ENCODE data around the gene NOXA1.
A peak's percentile ranks its signal among the peaks of the same experiment; 100 is the strongest.

Gene NOXA1

DNA sequence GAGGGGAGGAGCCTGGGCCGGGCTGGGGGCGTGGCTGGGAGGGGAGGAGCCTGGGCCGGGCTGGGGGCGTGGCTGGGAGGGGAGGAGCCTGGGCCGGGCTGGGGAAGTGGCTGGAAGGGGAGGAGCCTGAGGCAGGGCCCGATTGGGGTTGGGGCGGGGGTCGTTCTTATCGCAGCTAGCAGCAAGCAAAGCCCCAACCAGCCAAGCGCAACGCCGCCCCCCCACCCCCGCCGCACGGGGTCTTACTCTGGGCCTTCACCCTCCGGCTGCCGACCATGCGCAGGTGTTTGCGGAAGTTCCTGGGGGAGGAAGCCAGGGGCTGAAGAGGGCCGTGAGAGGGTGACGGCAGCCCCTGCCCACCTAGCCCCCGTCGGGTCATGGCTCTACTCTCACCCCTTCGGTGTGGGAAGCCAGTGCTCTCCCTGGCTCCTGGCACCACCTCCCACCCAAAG lies 31.0 kb downstream of the NOXA1 start:
- no peak for DNase-seq (ENCODE audit: low read depth)

DNA sequence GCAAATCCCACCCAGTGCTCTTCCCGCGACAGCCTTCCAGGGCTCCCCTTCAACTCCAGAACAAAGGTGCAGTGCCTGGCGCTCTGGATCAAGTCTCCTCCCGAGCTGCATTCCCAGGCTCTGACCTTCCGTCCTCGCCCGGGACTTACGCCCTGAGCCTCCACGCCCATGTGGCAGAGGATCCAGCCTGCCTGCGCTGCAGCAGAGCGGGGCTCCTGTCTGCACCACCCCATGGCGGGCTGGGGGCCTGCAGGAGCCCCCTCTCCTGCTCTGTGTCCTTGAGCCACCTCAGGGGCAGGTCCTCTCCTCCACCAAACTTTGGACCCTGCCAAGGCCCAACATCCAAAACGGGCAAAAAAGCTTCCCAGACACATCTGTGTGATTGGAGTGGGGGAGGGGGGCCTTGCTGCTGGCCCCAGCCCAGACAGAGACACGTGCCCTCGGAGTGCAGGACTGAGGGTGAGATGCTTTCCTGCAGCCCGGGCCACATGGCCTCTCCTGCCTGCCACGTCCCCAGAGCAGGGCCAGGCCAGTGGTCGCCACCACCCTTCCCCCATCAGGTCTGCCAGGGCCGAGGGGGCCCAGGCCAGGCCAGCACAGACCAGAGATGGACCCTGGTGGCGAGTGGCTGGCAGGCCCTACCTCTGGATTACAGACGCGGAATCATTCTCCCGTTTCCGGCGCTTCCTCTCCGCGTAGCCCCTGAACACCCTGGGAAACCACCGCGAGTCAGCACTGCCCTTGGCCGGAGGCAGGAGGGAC lies 31.6 kb downstream of the NOXA1 start:
- DNase-seq (ENCODE audit: low read depth): no peak

DNA sequence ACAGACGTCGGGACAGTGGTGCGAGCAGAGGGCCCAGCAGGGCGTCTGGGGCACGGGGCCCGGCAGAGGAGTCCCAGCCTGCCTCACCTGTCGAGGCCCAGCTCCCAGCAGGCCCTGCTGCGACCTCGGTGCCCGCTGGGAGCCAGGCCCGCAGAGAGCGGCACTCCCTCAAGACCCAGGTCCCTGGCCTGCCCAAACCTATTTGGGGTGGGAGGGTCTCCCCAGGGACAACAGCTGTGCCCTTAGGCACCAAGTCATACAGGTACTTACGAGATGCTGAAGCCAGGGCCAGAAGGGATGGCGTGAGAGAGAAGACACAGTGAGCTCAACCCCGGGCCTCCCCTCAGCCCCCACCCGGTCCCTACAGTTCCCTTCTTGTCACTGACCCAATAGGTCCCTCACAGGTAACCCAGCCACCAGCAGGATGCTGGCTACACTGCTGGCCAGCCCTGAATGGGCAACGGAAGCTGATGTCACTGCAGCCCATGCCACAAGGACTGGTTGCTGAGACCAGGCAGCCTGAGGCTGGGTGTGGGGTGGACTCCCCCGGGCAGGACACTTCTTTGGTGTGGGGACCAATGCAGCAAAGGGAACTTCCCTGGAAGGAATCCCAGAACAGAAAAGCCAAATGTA lies 32.3 kb downstream of the NOXA1 start:
- DNase-seq (ENCODE audit: low read depth): no peak

DNA sequence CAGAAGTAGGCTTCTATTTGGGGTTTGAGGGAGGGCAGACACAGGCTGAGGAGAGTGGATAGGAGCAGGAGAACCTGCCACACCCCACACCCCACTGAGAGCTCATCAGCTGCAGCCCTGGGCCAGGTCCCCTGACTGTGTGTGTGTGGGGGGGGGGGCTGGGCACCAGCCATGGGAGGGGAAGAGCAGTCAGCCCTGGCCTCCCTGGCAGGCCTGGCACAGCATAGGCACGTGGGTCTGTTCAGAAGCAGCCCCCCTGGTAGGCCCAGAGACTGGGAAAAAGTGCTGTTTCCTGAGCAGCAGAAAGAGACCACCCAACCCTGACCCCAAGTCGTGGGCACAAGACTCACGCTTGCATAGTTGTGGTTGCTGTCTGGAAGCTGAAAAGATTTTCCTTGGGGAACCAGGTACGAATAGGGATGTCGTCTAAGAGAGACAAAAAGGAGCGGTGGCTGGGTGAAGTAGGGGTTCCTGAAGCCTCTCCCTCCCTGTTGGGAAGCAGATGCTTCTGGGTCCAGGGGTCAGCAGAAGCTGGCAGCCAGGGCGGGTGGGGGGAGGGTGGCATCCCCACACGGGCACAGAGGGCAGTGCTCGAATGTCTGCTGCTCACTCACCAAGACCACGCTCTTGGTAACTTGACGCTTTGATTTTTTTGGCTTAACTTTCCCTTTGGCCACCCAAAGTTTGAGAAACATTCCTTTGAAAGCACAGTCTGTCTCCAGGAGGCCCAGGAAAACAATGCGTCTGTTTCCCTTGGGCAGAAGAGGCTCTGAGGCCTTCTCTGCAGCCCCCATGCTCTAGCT lies 33.1 kb downstream of the NOXA1 start:
- DNase-seq (ENCODE audit: low read depth): no peak

DNA sequence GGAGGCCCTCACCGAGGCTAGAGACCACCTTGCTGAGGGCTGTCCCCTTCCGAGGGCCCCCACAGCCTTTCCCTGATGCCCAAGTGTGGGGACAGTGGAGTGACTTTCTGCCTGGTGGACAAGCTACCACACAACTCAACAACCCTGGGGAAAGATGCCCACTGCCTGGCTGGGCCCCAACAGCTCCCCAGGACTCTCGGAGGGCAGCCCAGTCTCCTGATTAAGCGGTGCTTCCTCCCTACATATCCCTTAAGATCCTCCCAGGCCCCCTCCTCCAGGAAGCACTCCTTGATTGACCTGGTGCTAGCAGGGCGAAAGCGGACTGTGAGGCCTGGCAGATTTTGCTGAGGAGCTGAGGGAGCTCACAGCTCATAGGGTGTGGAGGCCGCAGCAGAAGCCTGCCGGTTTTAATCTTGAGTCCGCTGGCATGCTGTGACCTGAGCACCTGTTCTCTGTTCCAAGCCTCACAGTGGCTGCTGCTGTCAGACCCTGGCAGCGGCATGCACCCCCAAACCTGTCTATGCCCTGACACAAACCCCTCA lies 33.7 kb downstream of the NOXA1 start:
- DNase-seq (ENCODE audit: low read depth): no peak

DNA sequence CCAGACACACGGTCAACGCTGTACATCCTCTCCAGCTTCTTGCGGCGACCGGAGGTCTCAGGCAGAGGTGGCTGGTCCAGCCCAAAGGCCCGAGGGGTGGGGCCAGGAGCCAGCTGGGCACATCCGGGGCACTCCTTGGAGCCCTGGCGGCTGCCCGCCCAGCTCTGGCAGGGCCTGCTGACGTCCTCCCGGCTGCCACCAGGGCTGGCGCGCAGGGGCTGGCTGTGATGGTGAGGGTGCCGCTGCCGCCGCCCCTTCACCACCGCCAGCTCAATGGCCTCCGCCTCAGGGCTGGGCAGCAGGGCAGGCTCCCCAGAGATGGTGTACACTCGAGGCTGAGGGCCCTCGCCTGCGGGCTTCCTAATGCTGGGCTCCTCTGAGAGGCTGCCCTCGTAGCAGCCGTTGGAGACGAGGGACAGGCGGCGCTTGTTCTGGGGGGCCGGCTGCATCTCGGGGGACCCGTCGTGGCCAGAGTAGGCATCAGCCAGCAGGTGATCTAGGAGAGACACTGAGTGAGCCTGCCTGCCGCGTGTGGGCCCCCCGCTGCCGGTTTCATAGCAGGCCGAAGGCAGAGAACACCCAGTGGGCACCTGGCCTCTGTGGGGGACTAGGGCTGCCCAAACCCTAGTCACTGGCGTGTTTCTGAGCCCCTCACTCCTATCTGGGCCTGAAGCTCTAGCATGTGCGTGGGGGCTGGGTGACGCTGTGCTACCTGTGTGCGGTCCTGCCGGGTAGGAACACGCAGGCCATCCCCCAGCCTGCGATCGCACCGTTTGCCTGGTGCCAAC lies 34.4 kb downstream of the NOXA1 start:
- no peak for DNase-seq (ENCODE audit: low read depth)

DNA sequence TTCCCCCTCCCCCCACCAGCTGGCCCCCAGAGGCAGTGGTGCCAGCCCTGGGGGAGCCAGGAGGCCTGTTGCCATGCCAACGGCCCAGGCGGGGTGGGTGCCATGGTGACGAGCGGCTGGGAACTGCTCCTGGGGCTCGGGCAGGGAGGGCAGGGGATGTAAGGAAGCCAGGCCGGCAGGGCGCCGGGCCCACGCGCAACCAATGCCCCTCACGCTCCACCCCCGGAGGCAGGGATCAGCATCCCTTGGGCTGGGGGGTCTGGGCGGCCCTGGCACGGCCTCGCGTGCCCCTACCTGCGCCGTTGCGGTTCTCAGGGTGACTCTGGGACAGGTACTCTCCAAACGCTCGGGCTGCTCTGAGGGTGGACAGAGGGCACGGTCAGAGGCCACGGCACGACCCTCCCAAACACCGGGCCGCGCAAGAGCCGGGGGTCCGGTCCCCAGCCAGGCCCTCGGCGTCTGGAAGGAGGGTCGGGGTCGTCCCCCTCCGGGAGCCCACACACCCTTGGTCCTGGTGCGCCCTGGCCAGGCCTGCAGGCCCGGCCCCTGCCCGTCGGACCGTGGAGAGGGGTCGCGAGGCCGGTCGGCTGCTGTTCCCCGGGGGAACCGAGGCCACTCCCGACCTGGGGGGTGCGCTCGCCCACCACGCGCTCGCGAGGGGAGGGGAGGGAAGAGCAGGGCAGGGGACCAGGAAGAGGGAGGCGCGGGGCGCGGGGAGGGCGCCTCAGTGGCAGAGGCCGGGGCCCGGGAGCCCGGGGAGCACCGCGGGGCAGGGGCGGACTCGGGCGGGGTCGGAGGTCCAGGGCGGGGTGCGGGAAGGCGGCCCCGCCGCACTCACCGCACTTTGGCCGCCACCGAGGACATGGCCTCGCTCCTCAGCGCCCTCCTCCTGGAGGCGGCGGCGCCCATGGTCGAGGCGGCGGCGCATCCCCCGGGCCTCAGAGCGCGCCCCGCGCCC lies 35.3 kb downstream of the NOXA1 start:
- DNase-seq (ENCODE audit: low read depth): peak; percentile 46

DNA sequence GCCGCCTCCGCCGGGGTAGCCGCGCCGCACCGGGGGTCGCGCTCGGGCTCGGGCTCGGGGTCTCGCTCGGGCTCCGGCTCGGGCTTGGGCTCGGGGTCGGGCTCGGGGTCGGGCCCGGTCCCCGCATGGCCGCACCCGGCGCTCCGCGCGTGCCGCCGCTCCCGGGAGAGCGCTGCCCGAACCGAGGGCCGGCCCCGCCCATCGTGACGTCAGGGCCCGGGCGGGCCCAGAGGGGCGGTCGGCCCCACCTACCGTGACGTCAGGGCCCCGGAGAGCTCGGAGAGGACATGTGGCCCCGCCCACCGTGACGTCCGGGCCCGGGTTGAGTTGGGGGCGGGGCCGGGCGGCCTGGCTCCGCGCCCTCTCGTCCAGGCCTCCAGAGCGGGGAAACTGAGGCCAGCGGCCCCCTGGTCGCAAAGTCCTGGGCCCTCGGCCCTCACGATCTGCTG lies 36.0 kb downstream of the NOXA1 start, which contains the start of gene NSMF:
Gene NSMF, minus strand, starts transcription at position 183 of the 449 bp plus-strand sequence. CDS start 232 bp downstream, outside the sequence.
- peak; percentile 94 for DNase-seq (ENCODE audit: low read depth)

DNA sequence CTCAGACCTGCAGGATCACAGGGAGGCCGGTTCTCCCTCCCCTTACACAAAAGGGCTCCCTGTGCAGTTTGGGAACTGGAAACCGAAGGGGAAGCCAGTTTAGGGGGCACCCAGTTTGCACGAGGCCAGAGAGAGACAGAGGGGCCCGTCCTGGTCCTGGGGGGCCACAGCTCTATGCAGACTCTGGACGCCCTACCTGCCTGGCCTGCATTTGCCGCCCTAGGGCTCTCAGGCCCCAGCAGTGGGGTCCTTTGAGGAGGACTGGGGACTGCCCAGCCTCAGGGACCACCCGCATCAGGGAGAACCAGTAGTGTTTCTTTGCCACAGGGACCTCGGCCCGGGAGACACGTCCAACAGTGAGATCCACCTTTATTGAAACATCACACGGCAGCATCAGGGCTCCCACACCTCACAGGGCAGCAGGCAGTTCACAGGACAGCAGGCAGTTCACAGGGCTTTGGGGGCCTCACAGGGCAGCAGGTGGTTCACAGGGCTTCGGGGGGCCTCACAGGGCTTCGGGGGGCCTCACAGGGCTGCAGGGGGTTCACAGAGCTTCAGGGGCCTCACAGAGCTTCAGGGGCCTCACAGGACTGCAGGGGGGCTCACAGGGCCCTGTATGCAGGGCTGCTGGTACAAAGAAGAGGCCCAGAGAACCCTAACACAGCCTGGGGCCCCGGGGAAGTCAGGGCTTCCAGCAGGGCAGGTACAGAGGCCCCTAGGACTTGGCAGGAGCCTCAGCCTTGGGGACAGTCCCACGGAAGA lies 36.6 kb downstream of the NOXA1 start:
- DNase-seq (ENCODE audit: low read depth): no peak

DNA sequence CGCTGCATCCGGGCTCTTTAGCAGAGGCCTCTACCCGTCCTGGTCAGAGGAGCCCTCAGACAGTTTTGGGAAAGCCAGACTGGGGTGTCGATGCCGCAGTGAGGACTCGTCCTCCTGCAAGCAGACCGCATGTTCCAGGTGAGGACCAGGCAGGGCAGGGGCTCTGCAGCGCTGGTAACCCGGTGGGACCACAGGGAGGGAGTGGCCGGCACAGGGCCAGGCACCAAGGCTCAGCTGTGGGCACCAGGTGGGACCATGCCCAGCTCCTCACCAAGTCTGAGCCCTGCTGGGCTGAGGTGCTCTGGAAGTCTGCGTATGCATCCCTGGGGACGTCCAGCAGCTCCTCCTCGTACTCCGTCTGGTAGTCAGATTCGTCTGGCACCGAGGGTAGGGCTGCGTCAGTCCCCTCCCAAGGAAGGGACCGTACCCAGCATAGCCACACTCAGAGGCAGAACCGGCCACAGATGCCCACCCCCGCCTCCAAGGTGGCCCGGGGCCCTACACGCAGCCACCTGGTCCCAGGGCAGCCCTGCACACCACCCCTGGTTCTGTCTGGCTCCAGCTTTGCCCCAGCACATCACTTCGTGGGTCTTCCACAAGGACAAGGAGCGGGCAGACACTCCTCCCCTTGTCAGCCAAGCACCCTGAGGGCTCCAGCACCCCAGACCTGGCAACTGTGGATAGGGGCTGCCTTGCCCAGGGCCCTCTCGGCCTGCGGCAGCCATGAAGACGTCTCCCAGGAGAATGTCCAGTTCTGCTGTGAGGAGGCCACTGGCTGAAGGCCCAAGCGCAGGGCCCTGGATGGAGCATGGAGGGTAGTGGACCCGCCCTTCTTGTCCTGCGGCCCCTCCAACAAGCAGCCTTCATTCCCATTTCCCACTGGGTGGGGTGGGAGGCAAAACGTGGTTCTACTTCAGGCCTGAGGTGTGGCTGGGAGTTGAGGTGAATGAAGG lies 37.4 kb downstream of the NOXA1 start:
- no peak for DNase-seq (ENCODE audit: low read depth)

DNA sequence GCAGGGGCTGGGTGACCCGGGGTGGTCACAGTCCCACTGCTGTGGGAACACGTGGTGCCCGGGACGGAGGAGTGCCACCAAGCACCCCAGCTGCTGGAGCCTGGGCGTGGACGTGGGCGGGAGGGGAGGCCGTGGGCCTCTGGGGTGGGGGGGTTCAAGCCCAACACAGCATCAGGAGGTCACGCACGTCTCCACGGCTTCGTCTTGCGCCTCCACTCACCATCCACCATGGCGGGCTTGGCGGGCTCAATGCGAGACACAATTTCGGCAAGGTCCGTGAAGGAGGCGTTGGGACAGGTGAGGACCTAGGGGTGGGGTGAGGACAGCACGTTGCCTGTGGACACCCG lies 38.1 kb downstream of the NOXA1 start:
- DNase-seq (ENCODE audit: low read depth): no peak

DNA sequence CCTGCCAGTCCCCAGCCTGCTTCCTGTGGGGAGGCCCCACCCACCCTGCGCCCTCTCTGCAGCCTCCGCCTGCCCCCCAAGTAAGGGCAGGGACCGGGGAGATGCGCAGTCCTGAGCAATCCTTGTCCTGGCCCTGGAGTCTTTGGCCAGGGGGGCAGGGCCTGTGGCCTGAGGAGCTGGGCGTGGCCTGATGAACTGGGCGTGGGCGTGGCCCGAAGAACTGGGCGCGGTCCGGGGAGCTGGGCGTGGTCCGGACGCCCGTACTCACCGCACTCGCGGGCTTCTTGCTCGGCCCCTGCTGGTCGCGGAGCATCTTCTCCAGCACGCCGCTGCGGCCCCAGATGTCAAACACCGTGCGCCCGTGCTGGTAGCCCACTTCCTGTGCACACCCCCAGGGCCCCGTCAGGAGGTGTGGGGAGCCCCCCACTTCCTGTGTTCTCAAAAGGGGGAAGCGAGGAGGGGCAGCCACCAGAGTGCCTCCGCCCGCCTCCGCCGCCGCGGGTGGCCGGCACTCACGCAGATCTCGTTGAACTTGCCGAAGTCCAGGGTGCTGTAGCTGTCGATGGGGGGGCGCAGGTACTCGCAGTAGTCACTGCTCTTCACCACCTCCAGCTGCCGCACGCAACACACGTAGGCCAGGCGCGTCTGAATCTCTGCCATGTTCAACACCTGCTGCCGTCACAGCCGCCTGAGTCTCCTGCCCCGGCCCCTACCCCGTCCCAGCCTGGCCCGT lies 38.6 kb downstream of the NOXA1 start:
- DNase-seq (ENCODE audit: low read depth): peak; percentile 30

DNA sequence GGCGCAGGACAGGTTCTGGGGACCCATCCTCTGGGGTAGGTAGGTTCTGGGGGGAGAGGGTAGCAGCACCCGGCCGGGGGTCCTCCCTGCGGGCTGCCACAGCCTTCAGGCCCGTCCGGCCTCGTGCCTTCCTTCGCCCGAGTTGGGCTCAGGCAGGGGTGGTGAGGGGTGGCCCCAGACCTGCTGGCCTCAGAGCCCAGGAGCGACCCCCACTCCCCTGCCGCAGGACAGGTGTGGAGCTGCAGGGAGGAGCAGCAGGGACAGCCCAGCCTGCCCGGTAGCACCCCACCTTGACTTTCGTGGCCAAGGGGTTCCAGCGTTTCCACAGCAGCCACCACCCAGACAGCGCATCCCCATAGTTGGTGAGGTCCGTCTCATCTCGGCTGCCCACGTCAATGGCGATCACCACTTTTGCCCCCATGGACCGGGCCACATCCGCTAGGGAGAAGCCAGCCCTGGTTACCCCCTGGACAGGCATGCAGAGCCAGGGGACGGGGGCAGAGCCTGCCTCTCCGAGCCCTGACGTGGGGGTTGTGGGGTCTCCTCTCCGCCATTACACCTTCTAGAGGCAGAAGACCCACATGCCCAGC lies 39.3 kb downstream of the NOXA1 start:
- DNase-seq (ENCODE audit: low read depth): no peak

DNA sequence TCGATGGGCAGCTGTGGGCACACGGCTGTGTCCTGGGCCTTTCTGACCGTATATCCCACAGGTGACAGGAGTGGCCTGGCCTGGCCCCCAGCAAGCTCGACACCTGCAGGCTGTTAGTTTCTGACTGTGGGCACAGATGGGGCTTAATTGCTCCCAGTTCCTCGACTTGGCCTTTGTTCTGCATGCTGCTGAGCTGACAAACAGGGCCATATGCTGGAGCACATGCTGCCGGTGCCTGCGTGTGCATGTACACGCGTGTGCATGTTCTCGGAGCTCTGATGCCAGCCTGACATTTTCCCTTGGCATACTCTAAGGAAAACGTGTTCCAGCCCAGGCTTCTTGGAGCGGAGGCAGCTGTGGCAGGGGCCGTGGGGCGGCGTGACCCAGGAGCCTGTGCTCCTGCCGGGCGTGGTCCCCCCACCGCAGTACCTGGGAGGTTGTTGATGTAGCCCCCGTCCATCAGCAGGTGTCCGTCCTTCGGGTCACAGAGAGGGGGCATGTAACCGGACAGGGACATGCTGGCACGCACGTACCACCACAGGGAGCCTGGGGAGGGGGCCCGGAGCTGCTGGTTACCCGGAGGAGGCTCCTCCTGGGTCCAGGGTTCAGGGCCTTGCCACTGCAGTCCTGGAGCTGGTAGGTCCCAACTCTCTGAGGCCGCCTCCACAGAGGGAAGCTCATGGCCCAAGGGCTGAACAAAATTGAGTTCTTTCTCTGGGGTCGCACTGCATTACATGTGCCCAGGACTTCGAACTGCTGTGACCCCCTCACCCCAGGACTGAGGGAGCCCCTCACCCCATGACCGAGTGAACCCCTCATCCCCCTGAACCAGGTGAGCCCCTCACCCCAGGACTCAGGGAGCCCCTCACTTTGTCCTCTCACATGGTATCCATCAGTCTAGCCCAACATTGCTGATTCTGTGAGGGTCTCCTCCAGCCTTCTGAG lies 40.1 kb downstream of the NOXA1 start:
- DNase-seq (ENCODE audit: low read depth): no peak

DNA sequence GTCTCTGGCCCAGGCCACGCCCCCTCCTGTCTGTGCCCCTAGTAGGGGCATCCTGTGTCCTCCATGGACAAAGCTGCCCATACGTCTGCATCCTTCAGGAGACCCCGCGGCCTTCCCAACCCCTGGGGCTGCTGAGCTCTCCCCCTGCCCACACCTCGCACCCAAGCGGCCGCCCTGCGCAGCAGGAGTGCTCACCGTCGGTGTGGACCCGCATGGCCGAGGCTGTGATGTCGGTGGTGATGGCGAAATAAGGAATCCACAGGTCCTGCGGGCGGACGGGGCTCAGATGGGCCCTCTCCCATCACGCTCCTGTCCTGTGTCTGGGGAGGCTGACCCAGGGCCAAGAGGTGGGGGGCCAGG lies 40.7 kb downstream of the NOXA1 start:
- no peak for DNase-seq (ENCODE audit: low read depth)

DNA sequence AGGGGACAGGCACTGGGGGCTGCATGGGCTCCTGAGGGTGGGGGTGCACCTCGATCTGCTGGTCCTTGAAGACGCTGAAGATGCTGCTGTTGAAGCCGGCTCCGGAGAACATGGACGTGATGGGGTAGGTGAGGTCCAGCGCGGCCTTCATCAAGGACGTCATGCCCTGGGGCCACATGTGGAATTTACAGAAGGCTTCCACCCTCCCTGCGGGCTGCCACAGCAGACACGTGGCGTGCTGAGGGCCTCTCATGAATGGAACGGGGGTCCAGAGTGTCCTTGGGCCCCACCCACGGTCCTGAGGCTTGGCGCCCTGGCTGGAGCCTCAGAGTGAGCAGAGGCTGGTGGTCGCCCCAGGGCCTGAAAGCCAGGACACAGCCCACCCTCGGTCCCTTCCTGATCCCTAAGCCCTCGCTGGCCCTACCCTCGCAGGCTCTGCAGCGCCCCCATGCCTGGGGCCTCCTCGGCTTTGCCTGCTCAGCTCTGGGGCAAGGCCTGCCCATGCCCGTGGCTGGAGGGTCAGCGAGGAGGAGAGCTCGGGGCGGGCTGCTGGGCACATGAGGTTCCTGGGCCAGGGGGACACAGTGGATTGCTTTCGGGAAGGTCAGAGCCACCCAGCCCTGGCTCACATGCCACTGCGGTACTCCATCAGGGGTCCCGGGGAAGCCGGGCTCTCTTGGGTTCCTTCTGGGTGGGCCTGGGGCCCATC lies 41.3 kb downstream of the NOXA1 start:
- no peak for DNase-seq (ENCODE audit: low read depth)

All from ELR (cell line).